Vagina (tissue), 2 donors: ENCODE results near the gene MRPL24.

Source experiments
- POLR2A ChIP-seq, 2 donors: fragments of 450-650 bp; IDR thresholded peaks; one replicate each; pipeline ENCODE4 v1.6.1; 2017; ENCODE audit warnings: antibody characterized with exemption in 2 of 2, mild to moderate bottlenecking in 2 of 2, moderate library complexity in 2 of 2
- TF ChIP-seq, protein P1 (sequence below), 3 experiments: fragments of 450-650 bp in 2 of 3; fragments of 200-600 bp in 1 of 3; sonication (generic) in 1 of 3; IDR thresholded peaks; one replicate each; pipeline ENCODE4 v1.5.1; 2017 to 2019; ENCODE audit warnings: antibody characterized with exemption in 3 of 3, mild to moderate bottlenecking in 2 of 3, moderate library complexity in 2 of 3

- TF ChIP-seq, protein P1, sequence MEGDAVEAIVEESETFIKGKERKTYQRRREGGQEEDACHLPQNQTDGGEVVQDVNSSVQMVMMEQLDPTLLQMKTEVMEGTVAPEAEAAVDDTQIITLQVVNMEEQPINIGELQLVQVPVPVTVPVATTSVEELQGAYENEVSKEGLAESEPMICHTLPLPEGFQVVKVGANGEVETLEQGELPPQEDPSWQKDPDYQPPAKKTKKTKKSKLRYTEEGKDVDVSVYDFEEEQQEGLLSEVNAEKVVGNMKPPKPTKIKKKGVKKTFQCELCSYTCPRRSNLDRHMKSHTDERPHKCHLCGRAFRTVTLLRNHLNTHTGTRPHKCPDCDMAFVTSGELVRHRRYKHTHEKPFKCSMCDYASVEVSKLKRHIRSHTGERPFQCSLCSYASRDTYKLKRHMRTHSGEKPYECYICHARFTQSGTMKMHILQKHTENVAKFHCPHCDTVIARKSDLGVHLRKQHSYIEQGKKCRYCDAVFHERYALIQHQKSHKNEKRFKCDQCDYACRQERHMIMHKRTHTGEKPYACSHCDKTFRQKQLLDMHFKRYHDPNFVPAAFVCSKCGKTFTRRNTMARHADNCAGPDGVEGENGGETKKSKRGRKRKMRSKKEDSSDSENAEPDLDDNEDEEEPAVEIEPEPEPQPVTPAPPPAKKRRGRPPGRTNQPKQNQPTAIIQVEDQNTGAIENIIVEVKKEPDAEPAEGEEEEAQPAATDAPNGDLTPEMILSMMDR (IDR thresholded peaks at IDR 0.05), result no peak
- TF ChIP-seq POLR2A (IDR thresholded peaks at IDR 0.05), result no peak
Measured at GRCh38 chr1:156744786-156745419, 4.0 kb upstream of the MRPL24 start.
